ENCODE measurements around the gene CCDC14.
"Not testable (repeated sequence)": the region's sequence is repeated elsewhere in the genome, so short reads cannot be mapped to it uniquely, and the experiment has no call there.

The CCDC14 gene

GRCh38 chr3:123899300-123899865, 61.6 kb downstream of the CCDC14 start:
- no peak for DNase-seq

- no peak for DNase-seq
These were observed 68.0 kb downstream of the CCDC14 start for GRCh38 chr3:123893012-123893411.

DNA sequence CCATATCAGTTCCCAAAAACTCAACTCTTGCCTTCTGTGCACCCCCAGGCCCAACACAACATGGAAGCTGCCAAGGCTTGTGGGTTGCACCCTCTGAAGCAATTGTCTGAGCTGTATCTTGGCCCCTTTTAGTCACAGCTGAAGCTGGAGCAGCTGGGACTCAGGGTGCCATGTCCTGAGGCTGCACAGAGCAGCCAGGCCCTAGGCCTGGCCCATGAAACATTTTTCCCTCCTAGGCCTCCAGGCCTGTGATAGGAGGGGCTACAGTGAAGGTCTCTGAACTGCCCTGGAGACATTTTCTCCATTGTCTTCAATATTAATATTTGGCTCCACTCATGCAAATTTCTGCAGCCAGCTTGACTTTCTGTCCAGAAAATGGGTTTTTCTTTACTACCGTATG, 68.8 kb downstream of the CCDC14 start:
- no peak for DNase-seq

GRCh38 chr3:123890991-123891390, 70.0 kb downstream of the CCDC14 start:
- DNase-seq = not testable (repeated sequence)

- DNase-seq = not testable (repeated sequence)
These were observed 70.9 kb downstream of the CCDC14 start for GRCh38 chr3:123890162-123890561.

DNA sequence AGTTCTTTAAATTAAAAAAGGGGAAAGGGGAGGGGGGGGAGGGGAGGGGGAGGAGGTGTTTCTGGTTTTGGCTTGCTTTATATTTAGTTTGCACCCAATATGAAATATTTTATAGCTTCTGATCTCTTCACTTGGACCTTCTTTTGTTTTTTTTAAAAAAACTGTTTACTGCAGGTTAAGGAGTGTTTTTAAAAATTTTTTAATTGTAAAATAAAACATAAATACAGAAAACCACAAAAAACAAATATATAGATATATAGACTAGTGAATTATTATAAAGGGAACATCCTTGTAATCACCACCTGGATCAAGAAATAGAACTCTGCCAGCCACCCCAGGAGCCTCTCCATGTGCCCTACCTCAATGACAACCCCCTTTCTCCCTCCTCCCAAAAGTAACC, 76.0 kb downstream of the CCDC14 start:
- no peak for DNase-seq

DNA sequence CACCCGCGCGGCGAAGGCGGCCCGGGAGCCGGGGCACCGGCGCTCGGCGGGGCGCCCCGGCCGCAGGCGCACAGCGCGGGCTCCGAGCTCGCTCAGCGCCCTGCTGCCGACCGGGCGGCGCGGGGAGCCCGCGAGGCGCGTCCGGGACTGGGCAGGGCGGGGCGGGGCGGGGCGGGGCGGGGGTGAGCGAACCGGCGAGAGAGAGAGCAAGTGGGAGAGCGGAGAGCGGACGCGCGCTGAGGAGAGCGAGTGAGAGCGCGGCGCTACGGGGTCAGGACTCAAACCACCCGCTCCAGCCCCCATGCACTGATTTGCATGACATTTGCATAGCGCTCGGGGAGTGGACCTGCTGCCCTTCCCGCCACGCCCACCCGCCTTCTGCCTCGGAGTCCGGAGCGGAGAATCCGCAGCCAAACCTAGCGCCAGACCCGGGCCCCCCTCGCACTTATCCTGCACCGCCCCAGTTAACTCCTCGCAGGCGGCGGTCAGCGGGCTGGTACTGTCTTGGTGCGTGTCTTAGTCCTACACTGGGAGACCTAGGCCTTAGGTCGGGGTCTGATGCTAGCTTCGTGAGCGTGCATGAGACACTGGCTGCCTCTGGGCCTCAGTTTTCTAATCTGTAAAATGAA, 76.7 kb downstream of the CCDC14 start, which contains the start of gene MYLK:
Gene MYLK (minus strand): TSS at position 130 of the 629 bp plus-strand sequence. CDS start 90,491 bp downstream, outside the sequence.
- peak; percentile 36 for DNase-seq

DNA sequence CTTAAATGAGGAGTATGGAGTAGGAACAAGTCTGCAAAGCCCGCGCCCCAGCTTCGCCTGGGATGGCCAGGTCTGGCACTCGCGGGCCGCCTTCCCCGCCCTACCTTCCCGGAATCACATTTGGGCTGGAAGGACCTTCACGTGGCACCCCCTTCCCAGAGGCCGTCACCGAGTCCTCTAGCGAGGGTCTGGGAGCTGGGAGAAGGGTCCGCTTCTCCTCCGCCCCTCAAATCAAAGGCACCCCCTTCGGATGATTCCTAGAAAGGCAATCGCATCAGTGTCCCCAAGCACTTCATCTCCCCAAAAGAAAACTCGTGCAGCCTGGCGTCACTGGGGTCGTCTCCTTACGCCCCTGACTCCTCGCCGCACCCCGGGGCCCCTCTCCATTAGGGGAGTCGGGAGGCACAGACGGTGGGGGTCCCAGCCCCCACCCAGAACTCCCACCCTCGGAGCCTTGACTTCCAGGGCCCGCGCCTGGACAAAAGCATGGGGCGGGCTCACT, 77.3 kb downstream of the CCDC14 start:
- DNase-seq = no peak

GRCh38 chr3:123883111-123883510, 77.9 kb downstream of the CCDC14 start:
- DNase-seq = no peak

- no peak for DNase-seq
These were observed 79.3 kb downstream of the CCDC14 start for GRCh38 chr3:123881771-123882170.

GRCh38 chr3:123880998-123881561, 79.9 kb downstream of the CCDC14 start:
- DNase-seq = no peak

DNA sequence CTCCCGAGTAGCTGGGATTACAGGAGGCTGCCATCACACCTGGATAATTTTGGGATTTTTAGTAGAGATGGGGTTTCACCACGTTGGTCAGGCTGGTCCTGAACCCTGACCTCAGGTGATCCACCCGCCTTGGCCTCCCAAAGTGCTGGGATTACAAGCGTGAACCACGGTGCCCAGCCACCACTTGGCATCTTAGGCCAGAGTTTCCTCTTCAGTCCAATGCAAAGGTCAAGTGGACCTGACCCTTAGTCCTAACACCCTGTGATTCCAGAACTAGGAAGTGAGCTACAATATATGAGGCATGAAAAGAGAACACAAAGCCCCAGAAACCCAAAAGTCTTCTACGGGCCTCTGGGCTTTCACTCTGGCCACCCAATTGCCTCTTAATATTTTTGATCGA, 82.2 kb downstream of the CCDC14 start:
- no peak for DNase-seq

- DNase-seq = no peak
These were observed 83.1 kb downstream of the CCDC14 start for GRCh38 chr3:123877965-123878364.

DNA sequence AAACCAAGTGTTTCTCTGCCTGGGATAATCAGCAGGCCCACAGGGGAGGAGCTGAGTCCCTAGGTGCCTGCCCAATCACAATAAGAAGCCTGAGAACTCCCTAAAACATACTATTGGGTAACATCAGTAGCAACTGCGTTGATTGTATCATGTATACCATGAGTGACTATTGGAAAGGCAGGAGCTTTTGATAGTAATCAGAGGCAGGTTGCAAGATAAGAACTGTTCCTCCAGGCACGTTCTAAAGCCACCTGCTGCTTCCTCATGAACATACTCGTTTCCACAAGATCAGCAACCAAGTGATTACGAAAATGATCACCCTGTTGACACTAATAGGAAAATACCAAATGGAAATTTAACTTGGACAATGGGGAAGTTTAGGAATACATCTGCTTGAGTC, 83.6 kb downstream of the CCDC14 start:
- no peak for DNase-seq

- no peak for DNase-seq
These were observed 84.2 kb downstream of the CCDC14 start for GRCh38 chr3:123876858-123877257.

DNA sequence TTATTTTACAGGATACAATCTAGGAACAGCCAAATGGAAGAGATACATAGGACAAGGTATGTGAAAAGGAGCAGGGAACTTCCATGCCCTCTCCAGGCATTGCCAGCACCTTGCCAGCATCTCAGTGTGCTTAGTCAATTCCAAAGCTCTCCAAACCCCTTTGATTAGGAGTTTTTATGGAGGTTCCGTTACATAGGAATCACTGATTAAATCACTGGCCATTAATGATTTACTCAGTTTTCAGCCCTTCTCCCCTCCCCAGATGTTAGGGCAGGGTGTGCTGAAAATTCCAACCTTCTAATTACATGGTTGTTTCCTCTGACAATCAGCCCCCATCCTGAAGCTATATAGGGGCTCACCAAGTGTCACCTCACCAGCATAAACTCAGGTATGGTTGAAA, 88.4 kb downstream of the CCDC14 start:
- DNase-seq = no peak

GRCh38 chr3:123871946-123872345, 89.1 kb downstream of the CCDC14 start:
- no peak for DNase-seq

GRCh38 chr3:123870033-123870432, 91.0 kb downstream of the CCDC14 start:
- no peak for DNase-seq

- DNase-seq = no peak
These were observed 91.9 kb downstream of the CCDC14 start for GRCh38 chr3:123869165-123869564.

- DNase-seq = no peak
These were observed 96.3 kb downstream of the CCDC14 start for GRCh38 chr3:123864706-123865105.
